Measurements from ENCODE around the gene MRPL36.
A peak's percentile ranks its signal among the peaks of the same experiment; 100 is the strongest.

MRPL36 gene

GRCh38 chr5:1826235-1826980 is 26.8 kb upstream of the MRPL36 start:
- DNase-seq (ENCODE audit: low spot score): no peak
- TF ChIP-seq CTCF (IDR thresholded peaks at IDR 0.05; ENCODE audit: extremely low read depth, insufficient read depth, missing control alignments): no peak
- in situ Hi-C loops (cut with MboI; ENCODE audit: low pct_unique_long_range_greater_than_20kb, low sequenced_read_pairs, unreplicated experiment): no loop called here

GRCh38 chr5:1824903-1825841 is 25.5 kb upstream of the MRPL36 start:
- no peak for DNase-seq (ENCODE audit: low spot score)
- no peak for TF ChIP-seq CTCF (IDR thresholded peaks at IDR 0.05; ENCODE audit: extremely low read depth, insufficient read depth, missing control alignments)
- in situ Hi-C loops (cut with MboI; ENCODE audit: low pct_unique_long_range_greater_than_20kb, low sequenced_read_pairs, unreplicated experiment): no loop called here

- peak; percentile 6 for TF ChIP-seq CTCF (IDR thresholded peaks at IDR 0.05; ENCODE audit: extremely low read depth, insufficient read depth, missing control alignments)
- DNase-seq (ENCODE audit: low spot score): no peak
- in situ Hi-C loops (cut with MboI; ENCODE audit: low pct_unique_long_range_greater_than_20kb, low sequenced_read_pairs, unreplicated experiment): no loop called here
Observed at GRCh38 chr5:1824109-1824821, 24.6 kb upstream of the MRPL36 start.

GRCh38 chr5:1823381-1824034 is 23.9 kb upstream of the MRPL36 start:
- TF ChIP-seq CTCF (IDR thresholded peaks at IDR 0.05; ENCODE audit: extremely low read depth, insufficient read depth, missing control alignments): no peak
- DNase-seq (ENCODE audit: low spot score): no peak
- in situ Hi-C loops (cut with MboI; ENCODE audit: low pct_unique_long_range_greater_than_20kb, low sequenced_read_pairs, unreplicated experiment): no loop called here

GRCh38 chr5:1821862-1822261 is 22.2 kb upstream of the MRPL36 start:
- no peak for DNase-seq (ENCODE audit: low spot score)
- in situ Hi-C loops (cut with MboI; ENCODE audit: low pct_unique_long_range_greater_than_20kb, low sequenced_read_pairs, unreplicated experiment): no loop called here
- TF ChIP-seq CTCF (IDR thresholded peaks at IDR 0.05; ENCODE audit: extremely low read depth, insufficient read depth, missing control alignments): no peak

- in situ Hi-C loops (cut with MboI; ENCODE audit: low pct_unique_long_range_greater_than_20kb, low sequenced_read_pairs, unreplicated experiment): no loop called here
Observed at GRCh38 chr5:1820926-1821325, 21.3 kb upstream of the MRPL36 start.

More at GRCh38 chr5:1820926-1821325, 21.3 kb upstream of the MRPL36 start:
- no peak for TF ChIP-seq CTCF (IDR thresholded peaks at IDR 0.05; ENCODE audit: extremely low read depth, insufficient read depth, missing control alignments)
- no peak for DNase-seq (ENCODE audit: low spot score)

Data from GM13977 (cell line).